Activated T-cell treated with anti-CD3 and anti-CD28 coated beads, Interleukin-2, amount 50 U/mL, for 48 hours (primary cell): ENCODE measurements around the gene DGCR2.
"Not testable (repeated sequence)": the region's sequence is repeated elsewhere in the genome, so short reads cannot be mapped to it uniquely, and the experiment has no call there.

Source experiments
- DNase-seq, 2 experiments: peaks; one replicate each; pipeline ENCODE4 v3.0.0-alpha.2; 2020

Gene DGCR2

DNA sequence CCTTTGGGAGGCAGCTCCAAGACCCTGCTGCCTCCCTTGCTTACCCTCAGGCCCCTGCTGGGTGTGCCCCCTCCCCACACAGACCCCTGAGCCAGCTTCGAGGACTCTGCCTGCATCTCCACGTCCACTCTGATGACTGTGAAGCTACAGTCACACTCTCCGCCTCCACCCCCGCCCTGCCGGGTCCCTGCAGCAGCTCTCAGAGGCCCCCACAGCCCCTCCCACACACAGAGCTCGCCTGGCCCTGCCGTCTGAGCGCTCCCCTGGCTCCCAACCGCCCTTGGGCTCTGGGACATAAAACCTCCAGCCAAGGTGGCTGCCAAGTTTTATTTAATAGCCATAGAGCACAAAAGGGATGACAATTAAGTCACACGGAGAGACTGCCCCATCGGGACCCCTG, 96.1 kb downstream of the DGCR2 start:
- DNase-seq = not testable (repeated sequence)

DNA sequence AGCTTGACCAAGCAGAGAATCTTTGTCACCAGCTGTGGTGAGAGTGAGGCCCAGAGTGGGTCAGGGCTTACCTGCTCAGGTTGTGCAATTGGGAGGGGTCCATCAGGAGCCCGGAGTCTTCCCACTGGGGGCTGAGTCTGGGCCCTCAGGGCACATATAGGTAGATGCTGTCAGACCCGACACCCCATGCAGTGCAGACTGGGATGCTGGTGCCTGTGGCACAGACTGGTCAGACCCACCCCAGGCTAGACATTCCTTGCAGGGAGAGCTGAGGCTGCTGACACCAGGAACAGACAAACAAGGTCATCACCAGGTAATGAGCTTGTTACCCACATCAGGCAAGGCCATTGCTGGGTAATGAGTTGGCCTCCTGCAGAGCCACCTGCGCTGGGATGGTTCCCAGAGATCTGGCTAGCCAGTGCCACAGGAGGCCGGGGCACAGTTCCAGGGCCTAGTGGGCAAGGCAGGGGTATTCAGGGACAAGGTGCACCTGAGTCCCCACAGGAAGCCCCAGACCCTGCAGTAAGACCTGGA, 97.2 kb downstream of the DGCR2 start:
- not testable (repeated sequence) for DNase-seq

DNA sequence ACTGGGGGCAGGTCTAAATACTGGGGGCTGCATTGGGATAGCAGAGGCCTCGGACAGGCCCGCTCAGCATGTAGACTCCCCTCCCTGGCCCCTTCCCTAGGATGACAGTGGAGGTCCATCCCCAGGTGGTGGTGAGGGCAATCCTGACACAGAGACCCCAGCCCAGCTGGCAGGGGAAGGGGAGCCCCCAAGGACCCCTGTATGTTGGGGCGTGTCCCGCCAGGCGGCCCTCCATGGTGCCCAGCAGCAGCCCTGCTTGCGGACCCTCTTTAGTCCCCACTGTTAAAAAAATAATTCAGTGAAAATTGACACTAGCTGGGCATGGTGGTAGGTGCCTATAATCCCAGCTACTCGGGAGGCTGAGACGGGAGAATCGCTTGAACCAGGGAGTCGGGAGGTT, 98.3 kb downstream of the DGCR2 start:
- DNase-seq = not testable (repeated sequence)

DNA sequence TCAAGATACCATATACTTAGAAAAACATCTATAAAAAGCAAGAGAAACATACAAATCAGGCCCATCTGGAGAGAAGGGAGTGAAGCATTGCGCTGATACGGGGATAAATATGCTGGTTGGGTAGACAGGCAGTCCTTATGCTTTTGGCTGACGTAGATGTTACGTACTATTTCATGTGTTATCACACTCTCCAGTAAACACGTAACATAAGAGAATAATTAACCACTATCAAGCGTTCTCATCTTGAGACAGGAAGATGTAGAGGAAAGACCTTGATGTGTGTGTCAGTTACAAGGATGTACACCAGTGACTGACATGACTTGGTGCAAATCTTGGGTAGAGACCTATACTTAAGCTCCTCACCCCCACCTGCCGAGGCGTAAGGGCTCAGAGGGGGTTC, 99.5 kb downstream of the DGCR2 start:
- no peak for DNase-seq

DNA sequence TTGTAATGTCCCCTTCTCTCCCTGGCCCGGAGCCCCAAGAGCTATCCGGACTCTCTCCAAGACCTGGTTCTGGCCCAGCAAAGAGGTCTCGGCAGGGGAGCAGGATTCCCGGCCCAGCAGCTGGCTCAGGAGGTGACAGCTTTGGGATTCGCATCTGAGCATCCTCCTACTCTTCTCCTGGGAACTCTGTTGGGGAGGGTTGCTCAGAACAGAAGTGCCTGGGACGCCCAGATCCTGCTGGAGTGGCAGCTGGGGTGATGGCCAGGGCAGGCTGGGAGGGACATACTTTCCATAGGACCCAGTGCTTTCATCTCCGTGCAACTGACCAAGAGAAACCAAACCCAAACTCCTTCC, 102.6 kb downstream of the DGCR2 start:
- DNase-seq = no peak

DNA sequence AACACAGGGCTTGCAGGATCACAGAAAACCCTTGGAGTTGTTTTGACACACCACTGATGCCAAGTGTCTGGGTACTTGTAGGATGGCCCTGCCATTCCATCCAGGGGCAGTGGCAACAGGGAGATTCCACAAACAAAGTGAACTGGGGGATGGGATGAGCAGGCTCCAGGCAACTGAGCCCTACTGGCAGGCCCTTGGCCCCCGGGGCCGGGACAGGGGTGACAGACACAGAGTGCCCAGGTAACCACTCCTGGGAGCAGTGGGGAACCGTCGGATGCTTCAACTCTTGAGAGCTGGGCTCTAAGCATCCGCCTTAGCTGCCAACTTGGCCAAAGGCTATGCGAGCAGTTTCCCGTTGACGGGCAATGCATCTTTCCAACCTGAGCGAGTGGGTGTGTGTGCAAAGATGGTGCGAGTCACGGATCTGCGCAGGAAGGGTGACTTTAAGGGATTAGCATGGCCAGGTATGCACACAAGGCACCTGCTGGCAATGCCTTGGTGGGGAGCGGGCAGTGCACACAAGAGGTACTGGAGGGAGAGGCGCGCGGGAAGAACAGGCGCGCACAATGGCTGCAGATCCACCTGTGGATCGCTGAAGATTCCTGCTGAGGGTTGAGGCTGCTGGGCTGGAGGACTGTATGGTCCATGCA, 103.1 kb downstream of the DGCR2 start:
- DNase-seq = no peak

DNA sequence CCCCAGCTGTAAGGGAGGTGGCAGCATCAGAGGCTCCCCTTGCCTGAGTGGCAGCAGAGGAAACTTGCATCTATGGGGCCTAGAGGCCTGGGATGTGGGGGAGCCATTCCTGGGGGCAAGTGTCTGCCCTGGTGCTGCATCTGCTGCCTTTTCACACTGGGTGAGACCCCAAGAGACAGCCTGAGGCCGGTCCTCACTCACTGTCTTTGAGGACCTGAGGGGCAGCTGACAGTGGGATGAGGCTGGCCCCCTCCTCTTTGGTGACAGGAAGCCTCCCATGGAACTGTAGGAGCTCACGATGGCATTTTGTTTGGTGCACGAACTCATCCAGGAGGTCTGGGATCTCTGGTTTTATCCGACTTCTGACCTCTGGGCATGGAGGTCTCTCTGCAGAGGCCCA, 104.0 kb downstream of the DGCR2 start:
- DNase-seq = no peak

DNA sequence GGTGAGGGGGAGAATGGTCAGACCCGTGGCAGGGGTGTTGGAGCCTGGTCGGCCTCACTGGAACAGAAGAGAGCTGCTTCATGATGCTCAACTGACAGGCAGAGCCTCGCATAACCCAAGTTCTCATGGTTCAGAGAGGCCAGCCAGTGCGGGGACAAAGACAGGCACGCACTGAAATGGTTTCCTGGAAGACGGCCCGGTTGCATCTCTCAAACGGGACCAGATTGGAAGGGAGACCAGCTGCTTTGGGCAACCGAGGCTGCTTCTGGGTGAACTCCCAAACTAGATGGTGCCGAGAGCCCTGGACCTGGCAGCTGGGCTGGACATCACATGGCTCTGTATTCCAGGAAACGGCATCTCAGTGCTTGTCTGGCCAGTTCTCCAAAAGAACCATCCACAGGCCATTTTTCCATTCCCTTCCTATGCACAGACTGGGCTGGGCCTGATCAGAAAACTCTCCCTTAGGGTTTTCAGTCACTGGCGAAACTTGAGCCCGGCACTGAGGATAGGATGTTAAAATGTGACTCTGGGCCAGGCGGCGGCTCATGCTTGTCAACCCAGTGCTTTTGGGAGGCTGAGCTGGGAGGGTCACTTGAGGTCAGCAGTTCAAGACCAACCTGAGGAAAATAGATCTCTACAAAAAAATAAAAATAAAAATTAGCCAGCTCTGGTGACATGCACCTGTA, 106.0 kb downstream of the DGCR2 start:
- DNase-seq = no peak

DNA sequence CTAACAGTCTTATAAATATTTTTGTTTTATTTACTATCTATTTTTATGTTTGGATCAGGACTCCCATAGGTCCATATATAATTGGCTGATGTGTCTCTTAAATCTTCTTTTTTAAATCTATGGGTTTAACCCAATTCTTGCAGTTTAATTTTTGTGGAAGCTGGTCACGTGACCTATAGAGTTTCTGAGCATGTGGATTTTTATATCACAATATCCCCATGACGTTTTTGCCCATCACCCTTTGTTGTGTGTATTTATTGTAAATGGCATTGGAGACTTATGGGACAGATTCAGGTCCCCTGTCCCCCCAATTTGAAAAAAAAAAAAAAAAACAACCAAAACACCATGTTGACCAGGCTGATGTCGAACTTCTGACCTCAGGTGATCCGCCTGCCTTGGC, 107.3 kb downstream of the DGCR2 start:
- DNase-seq = no peak

DNA sequence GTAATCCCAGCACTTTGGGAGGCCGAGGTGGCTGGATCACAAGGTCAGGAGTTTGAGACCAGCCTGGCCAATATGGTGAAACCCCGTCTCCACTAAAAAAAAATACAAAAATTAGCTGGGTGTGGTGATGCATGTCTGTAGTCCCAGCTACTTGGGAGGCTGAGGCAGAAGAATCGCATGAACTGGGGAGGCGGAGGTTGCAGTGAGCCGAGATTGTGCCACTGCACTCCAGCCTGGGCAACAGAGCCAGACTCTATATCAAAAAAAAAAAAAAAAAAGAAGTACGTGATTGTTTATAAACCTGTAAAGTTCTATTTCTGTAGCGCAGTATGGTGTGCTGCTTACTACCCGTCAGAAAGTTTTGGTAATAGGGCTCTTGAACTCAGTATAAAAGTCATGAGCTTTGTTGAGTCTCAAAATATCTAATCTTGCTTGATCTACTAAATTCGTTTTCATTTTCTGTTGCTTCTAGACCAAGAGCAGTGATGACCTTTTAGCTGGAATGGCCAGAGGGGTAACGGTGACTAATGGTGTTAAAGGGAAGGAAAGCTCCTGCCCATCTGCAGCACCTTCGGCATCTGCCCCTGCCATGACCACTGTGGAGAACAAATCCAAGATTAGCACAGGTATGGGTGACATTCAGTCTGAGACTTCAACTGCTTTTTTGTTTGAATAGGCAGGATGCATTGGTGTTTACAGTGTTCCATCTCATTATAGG, 108.2 kb downstream of the DGCR2 start:
- not testable (repeated sequence) for DNase-seq

DNA sequence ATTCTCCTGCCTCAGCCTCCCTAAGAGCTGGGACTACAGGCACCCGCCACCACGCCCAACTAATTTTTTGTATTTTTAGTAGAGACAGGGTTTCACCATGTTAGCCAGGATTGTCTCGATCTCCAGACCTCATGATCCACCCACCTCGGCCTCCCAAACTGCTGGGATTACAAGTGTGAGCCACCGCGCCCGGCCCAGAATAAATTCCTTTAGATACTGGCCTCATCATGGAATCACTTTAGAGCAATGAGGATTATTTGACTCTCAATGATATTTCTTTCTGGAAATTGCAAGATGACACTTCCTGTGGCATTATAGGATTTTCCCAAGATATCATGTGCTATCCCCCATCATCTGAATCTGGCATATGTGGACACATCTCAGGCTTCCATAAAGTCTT, 108.8 kb downstream of the DGCR2 start:
- not testable (repeated sequence) for DNase-seq

DNA sequence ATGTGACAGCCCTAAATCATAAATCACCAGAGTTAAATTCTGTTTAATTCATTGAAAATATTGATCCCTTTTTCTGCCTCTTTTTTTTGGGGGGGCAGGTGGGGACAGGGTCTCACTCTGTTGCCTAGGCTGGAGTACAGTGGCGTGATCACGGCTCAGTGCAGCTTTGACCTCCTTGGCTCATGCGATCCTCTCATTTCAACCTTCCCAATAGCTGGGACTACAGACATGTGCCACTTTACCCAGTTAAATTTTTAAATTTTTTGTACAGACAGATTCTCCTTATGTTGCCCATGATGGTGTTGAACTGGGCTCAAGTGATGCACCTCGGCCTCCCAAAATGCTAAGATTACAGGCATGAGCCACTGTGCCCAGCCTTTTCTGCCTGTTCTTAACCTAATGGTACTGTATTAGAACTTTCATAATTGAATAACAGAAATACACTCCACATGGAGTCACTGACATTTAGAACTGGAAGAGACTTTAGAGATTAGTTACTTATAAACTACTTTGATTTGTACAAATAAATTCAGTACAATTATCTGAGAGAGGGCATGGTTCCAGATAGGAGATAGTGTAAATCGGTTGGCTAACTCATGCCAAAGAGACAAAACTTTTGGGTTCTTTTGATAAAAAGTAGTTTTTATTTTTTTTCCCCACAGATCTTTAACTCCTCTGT, 109.8 kb downstream of the DGCR2 start:
- no peak for DNase-seq

DNA sequence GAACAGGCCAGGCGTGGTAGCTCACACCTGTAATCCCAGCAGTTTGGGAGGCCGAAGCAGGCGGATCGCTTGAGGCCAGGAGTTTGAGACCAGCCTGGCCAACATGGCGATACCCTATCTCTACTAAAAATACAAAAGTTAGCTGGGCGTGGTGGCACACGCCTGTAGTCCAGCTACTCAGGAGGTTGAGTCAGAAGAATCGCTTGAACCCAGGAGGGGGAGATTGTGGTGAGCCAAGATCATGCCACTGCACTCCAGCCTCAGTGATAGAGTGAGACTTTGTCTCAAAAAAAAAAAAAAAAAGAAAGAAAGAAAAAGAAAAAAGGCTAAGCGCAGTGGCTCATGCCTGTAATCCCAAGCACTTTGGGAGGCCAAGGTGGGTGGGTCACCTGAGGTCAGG, 110.6 kb downstream of the DGCR2 start:
- not testable (repeated sequence) for DNase-seq

DNA sequence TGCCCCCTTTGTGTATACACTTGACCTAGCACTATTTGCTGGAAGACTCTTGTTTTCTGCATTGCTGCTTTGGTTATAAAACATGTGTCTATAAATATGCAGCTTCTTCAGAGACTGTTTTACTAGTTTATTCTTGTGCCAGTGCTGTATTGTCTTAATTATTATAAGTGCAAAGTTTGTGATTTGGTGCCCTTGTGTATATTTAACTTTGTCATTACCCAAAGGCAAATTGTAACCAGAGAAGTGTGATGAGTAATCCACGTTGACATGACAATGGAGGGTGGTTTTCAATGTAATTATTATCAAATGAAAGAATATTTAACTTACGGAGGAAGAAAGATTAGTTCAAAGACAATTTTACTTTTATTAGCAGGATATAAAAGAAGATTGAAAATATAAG, 111.1 kb downstream of the DGCR2 start:
- no peak for DNase-seq

DNA sequence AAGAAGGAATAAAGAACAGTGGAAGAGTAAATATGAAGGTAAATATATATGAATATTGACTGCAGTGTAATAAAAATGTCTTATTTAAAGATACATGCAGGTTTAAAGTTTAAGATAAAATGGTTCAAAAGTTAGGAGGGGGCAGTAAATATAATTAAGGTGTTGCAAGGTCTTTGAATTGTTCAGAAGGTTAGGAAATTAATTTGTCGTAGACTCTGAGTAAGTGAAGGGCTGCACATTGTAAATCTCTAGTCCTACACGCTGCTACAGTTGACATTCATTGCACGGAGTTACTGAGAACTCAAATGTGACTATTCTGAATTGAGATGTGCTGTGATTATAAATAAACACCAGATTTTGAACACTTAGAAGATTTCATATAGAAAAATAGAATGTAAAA, 116.3 kb downstream of the DGCR2 start:
- no peak for DNase-seq

DNA sequence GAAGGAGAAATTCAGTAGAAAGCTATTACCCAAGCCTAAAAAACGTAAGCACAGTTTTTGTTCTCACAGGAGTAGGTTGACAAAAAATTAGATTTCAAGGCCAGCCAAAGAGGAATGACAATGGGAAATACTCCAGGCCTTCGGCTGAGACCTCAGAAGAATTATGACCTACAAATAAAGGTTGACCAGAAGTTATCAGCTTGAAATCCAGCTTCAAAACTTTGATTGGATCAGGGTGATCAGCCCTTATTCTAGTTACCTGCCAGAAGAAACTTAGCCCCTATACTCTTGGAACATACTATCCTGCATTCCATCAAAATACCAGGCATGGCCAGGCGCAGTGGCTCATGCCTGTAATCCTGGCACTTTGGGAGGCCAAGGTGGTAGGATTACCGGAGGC, 117.7 kb downstream of the DGCR2 start:
- no peak for DNase-seq

DNA sequence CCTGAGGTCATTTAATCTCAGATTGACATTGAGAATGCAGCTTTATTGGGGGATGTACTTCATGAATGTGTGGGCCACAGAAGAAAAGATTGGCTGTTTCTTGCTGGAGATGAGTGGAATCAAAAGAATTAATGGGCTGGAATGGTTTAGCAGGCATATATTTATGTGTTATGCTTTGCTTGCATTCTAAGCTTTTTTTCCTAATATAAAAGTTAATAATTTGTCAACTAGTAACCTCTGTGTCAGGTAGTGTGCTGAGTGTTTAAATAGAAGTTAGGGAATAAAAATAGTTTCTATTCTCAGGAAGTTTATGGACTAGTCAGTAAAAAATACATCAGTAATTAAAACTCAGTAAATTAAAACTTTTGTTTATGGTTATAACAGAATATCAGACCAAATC, 118.7 kb downstream of the DGCR2 start:
- no peak for DNase-seq

DNA sequence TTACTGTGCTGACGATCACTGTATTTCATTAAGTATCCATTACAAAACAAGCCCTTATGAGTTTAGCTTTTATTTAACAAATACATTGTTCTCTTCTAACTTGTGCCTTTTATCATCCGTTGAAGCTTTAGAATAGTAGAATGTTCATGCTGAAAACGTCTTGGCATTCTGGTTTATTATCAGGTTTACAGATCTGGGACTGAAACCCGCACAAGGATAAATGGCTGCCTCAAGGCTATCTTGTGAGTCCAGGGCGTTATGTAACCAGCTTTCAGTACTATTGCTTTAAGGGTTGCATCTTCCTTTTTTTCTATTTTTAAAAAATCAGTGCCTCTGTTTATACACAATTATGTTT, 119.6 kb downstream of the DGCR2 start:
- no peak for DNase-seq

DNA sequence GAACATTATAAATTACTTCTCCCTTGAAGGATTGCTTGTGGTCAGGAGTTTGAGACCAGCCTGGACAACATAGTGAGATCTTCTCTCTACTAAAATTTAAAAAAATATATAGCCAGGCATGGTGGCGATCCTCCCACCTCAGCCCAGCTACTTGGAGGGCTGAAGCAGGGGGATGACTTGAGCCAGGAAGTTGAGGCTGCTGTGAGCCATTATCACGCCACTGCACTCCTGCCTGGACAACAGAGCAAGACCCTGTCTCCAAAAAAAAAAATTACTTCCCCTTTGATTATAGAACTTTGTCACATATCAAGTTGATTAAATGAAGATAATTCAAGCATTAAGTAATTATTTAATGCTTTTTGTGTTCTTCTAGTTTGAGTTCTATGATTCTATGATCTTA, 121.0 kb downstream of the DGCR2 start:
- DNase-seq = no peak

DNA sequence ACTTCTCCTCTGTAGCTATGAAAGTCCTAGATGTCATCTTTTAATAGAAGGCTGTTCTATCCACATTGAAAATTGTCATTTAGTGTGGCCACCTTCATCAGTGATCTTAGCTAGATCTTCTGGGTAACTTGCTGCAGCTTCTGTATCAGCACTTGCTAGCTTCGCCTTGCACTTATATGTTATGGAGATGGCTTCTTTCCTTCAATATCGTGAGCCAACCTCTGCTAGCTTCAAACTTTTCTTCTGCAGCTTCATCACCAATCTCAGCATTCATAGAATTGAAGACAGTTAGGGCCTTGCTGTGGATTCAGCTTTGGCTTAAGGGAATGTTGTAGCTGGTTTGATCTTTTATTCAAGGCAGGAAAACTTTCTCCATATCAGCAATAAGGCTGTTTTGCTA, 122.1 kb downstream of the DGCR2 start:
- DNase-seq = not testable (repeated sequence)

DNA sequence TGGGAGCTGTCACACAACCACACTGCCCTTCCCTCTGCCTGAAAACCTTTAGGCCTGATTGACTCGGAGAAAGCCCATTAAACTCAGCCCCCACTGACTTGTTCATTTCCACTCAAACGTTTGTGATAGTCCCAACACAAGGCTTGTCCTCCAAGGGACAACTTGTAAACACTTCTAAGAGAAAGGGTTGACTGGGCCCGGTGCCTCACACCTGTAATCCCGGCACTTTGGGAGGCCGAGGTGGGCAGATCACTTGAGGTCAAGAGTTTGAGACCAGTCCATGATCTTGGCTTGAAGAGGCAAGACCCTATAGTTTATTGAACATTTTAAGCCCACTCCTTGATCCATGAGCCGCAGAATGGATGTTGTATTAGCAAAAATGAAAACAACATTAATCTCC, 122.8 kb downstream of the DGCR2 start:
- no peak for DNase-seq

DNA sequence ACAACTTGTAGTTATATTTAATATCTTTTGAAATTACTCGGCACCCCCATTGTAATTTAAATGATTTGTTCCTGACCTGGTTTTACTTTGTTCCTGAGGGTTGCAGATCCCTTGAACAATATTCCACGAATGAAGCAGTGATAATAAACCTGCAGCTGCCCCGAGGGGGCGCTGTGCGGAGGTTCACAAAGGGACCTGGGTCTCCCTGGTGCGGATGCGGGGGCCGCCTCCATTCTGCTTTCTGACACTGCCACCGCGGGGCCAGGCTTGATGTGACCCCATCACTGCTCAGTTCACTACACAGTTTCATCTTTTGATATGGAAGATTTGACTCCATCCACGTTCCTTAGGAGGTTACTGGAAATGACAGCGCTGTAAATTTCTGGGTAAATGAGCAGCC, 123.2 kb downstream of the DGCR2 start:
- DNase-seq = peak; percentile 36 to 39

DNA sequence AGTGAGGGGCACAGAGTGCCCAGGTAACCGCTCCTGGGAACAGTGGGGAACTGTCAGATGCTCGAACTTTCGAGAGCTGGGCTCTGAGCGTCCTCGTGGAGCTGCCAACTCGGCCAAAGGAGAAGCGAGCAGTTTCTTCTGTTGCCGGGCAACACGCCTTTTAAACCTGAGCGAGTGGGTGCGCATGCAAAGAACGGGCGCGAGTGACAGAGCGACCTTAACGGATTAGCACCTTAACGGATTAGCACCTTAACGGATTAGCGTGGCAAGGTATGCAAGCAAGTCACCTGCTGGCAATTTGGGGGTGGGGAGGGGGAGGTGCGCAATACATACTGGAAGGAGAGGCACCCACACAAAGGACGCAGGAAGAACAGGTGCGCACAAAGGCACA, 124.3 kb downstream of the DGCR2 start:
- no peak for DNase-seq
